Upper lobe of left lung (tissue), 6 donors: ENCODE results near the gene NBDY. TPM values are rescaled to one million over a fixed set of nuclear protein-coding genes. Genes with fewer than 3 reads are reported as not detected.

Experiments used
- ATAC-seq, 2 donors: fragments of 200-7000 bp; cut with Tn5 transposase; one replicate each; pipeline ENCODE4 v1.9.1; 2022; ENCODE audit warnings: mild to moderate bottlenecking in 2 of 2, moderate library complexity in 2 of 2; ENCODE audit not compliant: low FRiP score in 2 of 2
- DNase-seq, 2 donors: peaks; one replicate each; pipeline ENCODE4 v3.0.0-alpha.2; 2019 to 2020
- H3K27ac ChIP-seq, 4 donors: fragments of 200-600 bp; sonication (generic); one replicate each; pipeline ENCODE4 v1.5.1; 2016 to 2019
- H3K27me3 ChIP-seq, 4 donors: fragments of 200-600 bp; sonication (generic); one replicate each; pipeline ENCODE4 v1.5.1; 2017 to 2019
- H3K36me3 ChIP-seq, 4 donors: fragments of 200-600 bp; sonication (generic); one replicate each; pipeline ENCODE4 v1.5.1; 2016 to 2019
- H3K4me1 ChIP-seq, 4 donors: fragments of 200-600 bp; sonication (generic); one replicate each; pipeline ENCODE4 v1.5.1; 2018 to 2019
- H3K4me3 ChIP-seq, 4 donors: fragments of 200-600 bp; sonication (generic); one replicate each; pipeline ENCODE4 v1.5.1; 2017 to 2019; ENCODE audit warnings: mild to moderate bottlenecking in 2 of 4, moderate library complexity in 1 of 4
- H3K9me3 ChIP-seq, 4 donors: fragments of 200-600 bp; sonication (generic); one replicate each; pipeline ENCODE4 v1.5.1; 2018 to 2019
- CTCF ChIP-seq, 6 experiments: fragments of 450-650 bp in 4 of 6; fragments of 200-600 bp in 2 of 6; sonication (generic) in 2 of 6; IDR thresholded peaks; one replicate each; pipeline ENCODE4 v1.5.1; 2016 to 2019; ENCODE audit warnings: antibody characterized with exemption in 6 of 6
- EP300 ChIP-seq, 4 donors: sonication (generic); formaldehyde crosslinking; IDR thresholded peaks; one replicate each; pipeline ENCODE4 v1.5.1; 2017; ENCODE audit warnings: antibody characterized with exemption in 4 of 4, control low read depth in 2 of 4
- POLR2A ChIP-seq, 4 donors: fragments of 450-650 bp; IDR thresholded peaks; one replicate each; pipeline ENCODE4 v1.5.1; 2016 to 2017; ENCODE audit warnings: antibody characterized with exemption in 4 of 4, mild to moderate bottlenecking in 2 of 4
- POLR2AphosphoS5 ChIP-seq, 2 donors: sonication (generic); formaldehyde crosslinking; IDR thresholded peaks; one replicate each; pipeline ENCODE4 v1.5.1; 2017; ENCODE audit warnings: antibody characterized with exemption in 2 of 2
- WGBS, 2 donors: methylation state at CpG; one replicate each; pipeline ENCODE4 v1.1.5; 2017 to 2018; 5-methylcytosine and 5-hydroxymethylcytosine counted together
- total RNA-seq, 6 donors: library from RNA; depleted of rRNA in 4 of 6; stranded (reverse); fragments of >200 nt in 4 of 6; gene quantifications; one replicate each; pipeline versions ENCODE4 v1.1.0 to v1.2.1, GENCODE V29; 2016 to 2021
- donor health status: DM: no; HTN: no; CAD: no; lungs with moderate emphysema.
- donor health status: DM: no; HTN: yes; CAD: no; lungs with severe emphysema.

The NBDY gene
- total RNA-seq, 6 donors from 2014 or later, result 9.4 to 34.2 (median 14.4) TPM

- H3K4me3 ChIP-seq, result no peak overlapping the region
- no peaks in the 10 kb centered on the region for H3K27me3 ChIP-seq
- DNase-seq (peak in 1 of 2 donors; percentile 57), ATAC-seq (peak; percentile 55 to 62)
- no peaks in the 10 kb centered on the region for H3K36me3 ChIP-seq
- WGBS, 2 donors, result 46 to 63% methylated on average over 2 of the region's 2 CpGs
- TF ChIP-seq CTCF (IDR thresholded peaks at IDR 0.05) (peak; percentile 32 to 75 (median 46)), POLR2AphosphoS5 (IDR thresholded peaks at IDR 0.05) (no peak)
- H3K9me3 ChIP-seq, result no peaks in the 10 kb centered on the region
- H3K4me1 ChIP-seq, result peaks cover 0 to 9% (median 0%) of the 10 kb centered on the region in 4 donors
- no peak overlapping the region for H3K27ac ChIP-seq
Measured at GRCh38 chrX:56733459-56734046, 4.5 kb downstream of the NBDY start.

- no peak for ATAC-seq
- no peak overlapping the region for H3K4me3 ChIP-seq
- TF ChIP-seq POLR2AphosphoS5 (IDR thresholded peaks at IDR 0.05), result no peak
- no peak for TF ChIP-seq CTCF (IDR thresholded peaks at IDR 0.05)
- TF ChIP-seq EP300 (IDR thresholded peaks at IDR 0.05), result no peak
- no peak for TF ChIP-seq POLR2A (IDR thresholded peaks at IDR 0.05)
- no peaks in the 10 kb centered on the region for H3K36me3 ChIP-seq
- 88 to 93% methylated on average over 8 to 14 of the region's 14 CpGs for WGBS, 2 donors
- H3K4me1 ChIP-seq, result peaks cover 0 to under 1% (median 0%) of the 10 kb centered on the region in 4 donors
- H3K27ac ChIP-seq, result no peak overlapping the region
- DNase-seq, result peak in 1 of 2 donors; percentile 23
- no peaks in the 10 kb centered on the region for H3K27me3 ChIP-seq
- H3K9me3 ChIP-seq, result no peaks in the 10 kb centered on the region
Measured at GRCh38 chrX:56736219-56736618, 7.2 kb downstream of the NBDY start.

- no peak for TF ChIP-seq POLR2AphosphoS5 (IDR thresholded peaks at IDR 0.05)
- TF ChIP-seq EP300 (IDR thresholded peaks at IDR 0.05), result no peak
- TF ChIP-seq CTCF (IDR thresholded peaks at IDR 0.05), result no peak
- no peak for TF ChIP-seq POLR2A (IDR thresholded peaks at IDR 0.05)
- no peaks in the 10 kb centered on the region for H3K4me1 ChIP-seq
- ATAC-seq (no peak), DNase-seq (no peak)
- no peaks in the 10 kb centered on the region for H3K36me3 ChIP-seq
- H3K27ac ChIP-seq, result no peak overlapping the region
- no peak overlapping the region for H3K4me3 ChIP-seq
- 64 to 87% methylated on average over 1 of the region's 1 CpG for WGBS, 2 donors
- H3K27me3 ChIP-seq, result no peaks in the 10 kb centered on the region
- H3K9me3 ChIP-seq, result peaks cover 0 to 7% (median 0%) of the 10 kb centered on the region in 4 donors
Measured at GRCh38 chrX:56738670-56739069, 9.6 kb downstream of the NBDY start.

GRCh38 chrX:56744996-56745395 lies 16.0 kb downstream of the NBDY start:
- TF ChIP-seq CTCF (IDR thresholded peaks at IDR 0.05), result no peak
- TF ChIP-seq EP300 (IDR thresholded peaks at IDR 0.05), result no peak
- no peak for TF ChIP-seq POLR2AphosphoS5 (IDR thresholded peaks at IDR 0.05)
- TF ChIP-seq POLR2A (IDR thresholded peaks at IDR 0.05), result no peak

GRCh38 chrX:56746996-56747395 lies 18.0 kb downstream of the NBDY start:
- WGBS, 2 donors, result 81 to 92% methylated on average over 1 of the region's 1 CpG
- TF ChIP-seq POLR2A (IDR thresholded peaks at IDR 0.05), result no peak
- no peak for TF ChIP-seq CTCF (IDR thresholded peaks at IDR 0.05)
- no peak for TF ChIP-seq POLR2AphosphoS5 (IDR thresholded peaks at IDR 0.05)
- no peak for TF ChIP-seq EP300 (IDR thresholded peaks at IDR 0.05)
- Histone ChIP-seq H3K36me3 (no peaks in the 10 kb centered on the region), H3K27ac (no peak overlapping the region), H3K27me3 (no peaks in the 10 kb centered on the region), H3K4me3 (no peak overlapping the region), H3K9me3 (peaks cover 0 to 5% (median 0%) of the 10 kb centered on the region in 4 donors), H3K4me1 (no peaks in the 10 kb centered on the region)
- no peak for ATAC-seq
- DNase-seq, result no peak

More at GRCh38 chrX:56744996-56745395, 16.0 kb downstream of the NBDY start:
- H3K4me1 ChIP-seq, result no peaks in the 10 kb centered on the region
- no peak overlapping the region for H3K4me3 ChIP-seq
- no peaks in the 10 kb centered on the region for H3K27me3 ChIP-seq
- WGBS, 2 donors, result 58 to 73% methylated on average over 4 of the region's 4 CpGs
- peak in 1 of 2 donors; percentile 78 for ATAC-seq
- no peak overlapping the region for H3K27ac ChIP-seq
- H3K36me3 ChIP-seq, result no peaks in the 10 kb centered on the region
- no peak for DNase-seq
- peaks cover 0 to 7% (median 0%) of the 10 kb centered on the region in 4 donors for H3K9me3 ChIP-seq
